HFFc6 (cell line): ENCODE measurements around the gene UPK3B. TPM values are rescaled to one million over a fixed set of nuclear protein-coding genes. Genes with fewer than 3 reads are reported as not detected.
"Not testable (repeated sequence)": the region's sequence is repeated elsewhere in the genome, so short reads cannot be mapped to it uniquely, and the experiment has no call there.

Experiments used
- DNase-seq: peaks from one replicate; pipeline ENCODE4 v3.0.0-alpha.2; 2018
- H3K27ac Mint-ChIP-seq: 2 replicates; pipeline ENCODE4 v1.8.0; 2020; ENCODE audit warnings: mild to moderate bottlenecking, mixed read lengths
- H3K27me3 Mint-ChIP-seq: 2 replicates; pipeline ENCODE4 v1.8.0; 2021; ENCODE audit warnings: mild to moderate bottlenecking, moderate library complexity, mixed read lengths; ENCODE audit not compliant: insufficient read depth
- H3K36me3 Mint-ChIP-seq: 2 replicates; pipeline ENCODE4 v1.8.0; 2021; ENCODE audit warnings: low read depth, mixed read lengths
- H3K4me1 Mint-ChIP-seq: 2 replicates; pipeline ENCODE4 v1.8.0; 2020; ENCODE audit warnings: low read depth, mixed read lengths
- H3K4me3 Mint-ChIP-seq: 2 replicates; pipeline ENCODE4 v1.8.0; 2020; ENCODE audit warnings: mild to moderate bottlenecking, moderate library complexity, mixed read lengths
- H3K9me3 Mint-ChIP-seq: 2 replicates; pipeline ENCODE4 v1.8.0; 2020; ENCODE audit warnings: mild to moderate bottlenecking, mixed read lengths
- total RNA-seq, 6 experiments: library from RNA; stranded (reverse); fragmentation: NEBNext Ultra II Directional; extraction: Animal tissue kit (Norgen Biotek cat#: 25700); gene quantifications; 2 replicates in 1 of 6; 3 replicates in 5 of 6; pipeline ENCODE4 v1.2.3, GENCODE V29; 2021

UPK3B gene
- total RNA-seq, 6 experiments from 2014 or later = 0.41 TPM; not detected in 5

DNA sequence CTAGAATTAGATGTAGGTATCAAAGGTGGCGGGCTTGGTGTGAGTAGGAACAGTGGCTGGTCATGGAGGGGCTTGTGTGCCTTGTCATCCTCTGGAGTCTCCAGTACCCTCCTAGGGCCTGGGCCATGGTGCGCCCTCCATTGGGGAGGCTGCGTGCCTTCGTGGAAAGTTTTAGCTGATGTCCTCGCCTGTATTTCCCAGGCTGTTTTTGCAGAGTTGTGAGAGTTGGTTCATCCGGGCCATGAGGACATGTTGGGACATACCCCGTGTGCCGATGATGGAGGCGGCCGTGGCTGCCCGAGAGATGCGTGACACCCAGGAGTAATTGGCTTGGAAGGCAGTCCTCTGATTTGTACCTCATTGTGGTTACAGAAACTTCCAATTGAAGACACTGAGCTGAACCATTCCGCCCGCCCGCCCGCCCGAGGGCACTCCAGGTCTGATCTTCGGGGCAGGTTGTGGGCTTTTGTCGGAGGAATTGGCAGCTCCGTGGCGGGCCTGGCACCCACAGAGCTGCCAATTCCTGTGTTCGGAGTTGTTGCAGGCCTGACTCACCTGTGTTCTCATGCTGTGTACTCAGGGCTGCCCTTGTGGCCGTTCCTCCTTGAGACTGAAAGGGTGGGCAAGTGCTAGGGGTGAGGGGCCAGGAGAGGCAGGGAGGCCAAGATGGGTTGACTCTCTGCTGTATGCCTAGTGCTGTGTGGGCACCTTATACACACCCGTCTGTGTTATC, 33.4 kb upstream of the UPK3B start:
- not testable (repeated sequence) for H3K9me3 Mint-ChIP-seq, DNase-seq, H3K4me1 Mint-ChIP-seq, H3K4me3 Mint-ChIP-seq, H3K27me3 Mint-ChIP-seq, H3K36me3 Mint-ChIP-seq, H3K27ac Mint-ChIP-seq

DNA sequence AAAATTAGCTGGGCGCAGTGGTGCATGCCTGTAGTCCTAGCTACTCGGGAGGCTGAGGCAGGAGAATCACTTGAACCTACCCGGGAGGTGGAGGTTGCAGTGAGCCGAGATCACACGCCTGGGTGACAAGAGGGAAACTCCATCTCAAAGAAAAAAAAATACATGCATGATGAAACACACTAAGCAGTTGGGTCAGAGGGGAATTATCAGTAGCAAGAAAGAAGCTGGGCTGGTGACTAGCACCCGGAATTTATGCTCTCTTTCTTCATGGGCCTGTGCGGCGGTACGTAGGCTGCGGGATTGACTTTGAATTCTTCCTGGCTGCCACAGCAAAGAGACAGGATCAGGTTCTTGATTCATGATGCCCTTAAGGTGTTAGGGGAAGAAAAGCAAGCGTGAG, 30.7 kb upstream of the UPK3B start:
- not testable (repeated sequence) for H3K27me3 Mint-ChIP-seq, H3K4me3 Mint-ChIP-seq, H3K36me3 Mint-ChIP-seq, DNase-seq, H3K27ac Mint-ChIP-seq, H3K4me1 Mint-ChIP-seq, H3K9me3 Mint-ChIP-seq

- not testable (repeated sequence) for H3K27ac Mint-ChIP-seq, DNase-seq, H3K27me3 Mint-ChIP-seq, H3K4me3 Mint-ChIP-seq, H3K36me3 Mint-ChIP-seq, H3K9me3 Mint-ChIP-seq, H3K4me1 Mint-ChIP-seq
These were observed 29.7 kb upstream of the UPK3B start for GRCh38 chr7:76480403-76481253.

DNA sequence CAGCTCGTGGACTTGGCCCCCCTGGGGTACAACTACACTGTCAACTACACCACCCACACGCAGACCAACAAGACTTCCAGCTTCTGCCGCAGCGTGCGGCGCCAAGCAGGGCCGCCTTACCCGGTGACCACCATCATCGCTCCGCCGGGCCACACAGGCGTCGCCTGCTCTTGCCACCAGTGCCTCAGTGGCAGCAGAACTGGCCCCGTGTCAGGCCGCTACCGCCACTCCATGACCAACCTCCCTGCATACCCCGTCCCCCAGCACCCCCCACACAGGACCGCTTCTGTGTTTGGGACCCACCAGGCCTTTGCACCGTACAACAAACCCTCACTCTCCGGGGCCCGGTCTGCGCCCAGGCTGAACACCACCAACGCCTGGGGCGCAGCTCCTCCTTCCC, 27.7 kb upstream of the UPK3B start:
- not testable (repeated sequence) for H3K9me3 Mint-ChIP-seq, H3K4me3 Mint-ChIP-seq, DNase-seq, H3K27ac Mint-ChIP-seq, H3K27me3 Mint-ChIP-seq, H3K4me1 Mint-ChIP-seq, H3K36me3 Mint-ChIP-seq

DNA sequence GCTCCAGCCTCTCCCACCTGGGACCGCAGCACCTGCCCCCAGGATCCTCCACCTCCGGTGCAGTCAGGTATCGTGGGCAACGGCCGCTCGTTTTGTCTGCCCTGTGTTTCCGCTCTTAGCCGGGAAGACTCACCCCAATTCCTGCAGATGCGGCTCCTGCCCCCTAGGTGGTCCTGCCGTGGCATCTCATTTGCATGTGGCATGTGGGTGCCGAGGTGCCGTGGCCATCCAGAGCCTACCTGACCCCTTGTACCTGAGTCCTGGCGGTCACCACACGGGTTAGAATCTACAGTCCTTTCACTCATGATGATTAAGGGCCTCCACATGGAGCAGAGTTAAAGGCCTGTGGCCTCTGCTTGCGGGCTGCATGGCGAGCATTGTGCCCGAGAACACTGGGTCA, 27.3 kb upstream of the UPK3B start:
- H3K36me3 Mint-ChIP-seq, H3K4me1 Mint-ChIP-seq, H3K9me3 Mint-ChIP-seq, H3K4me3 Mint-ChIP-seq, H3K27ac Mint-ChIP-seq, H3K27me3 Mint-ChIP-seq, DNase-seq: not testable (repeated sequence)

GRCh38 chr7:76484456-76484855, 25.9 kb upstream of the UPK3B start:
- H3K27ac Mint-ChIP-seq, DNase-seq, H3K4me1 Mint-ChIP-seq, H3K36me3 Mint-ChIP-seq, H3K27me3 Mint-ChIP-seq, H3K4me3 Mint-ChIP-seq, H3K9me3 Mint-ChIP-seq: not testable (repeated sequence)

- H3K27me3 Mint-ChIP-seq, H3K27ac Mint-ChIP-seq, H3K4me1 Mint-ChIP-seq: not testable (repeated sequence)
These were observed 24.3 kb upstream of the UPK3B start for GRCh38 chr7:76485822-76486610.

DNA sequence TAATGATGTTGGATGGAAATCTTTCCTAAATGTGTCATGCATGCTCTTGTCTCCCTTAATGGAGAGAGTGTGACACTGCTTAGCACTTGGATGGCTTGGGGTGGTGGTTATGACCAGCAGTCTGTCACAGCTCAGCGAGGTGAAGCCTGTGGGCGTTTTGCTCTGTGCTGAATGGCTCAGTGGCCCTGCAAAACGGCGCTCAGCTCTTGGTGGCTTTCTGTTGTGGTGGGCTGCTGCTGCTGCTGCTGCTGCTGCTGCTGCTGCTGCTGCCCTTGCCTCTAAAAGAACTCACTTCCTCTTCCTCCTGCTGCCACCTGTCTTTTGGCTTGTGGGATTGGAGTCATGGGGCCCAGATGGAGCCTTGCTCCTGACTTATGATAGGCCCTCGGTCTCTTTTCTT, 23.7 kb upstream of the UPK3B start:
- not testable (repeated sequence) for H3K9me3 Mint-ChIP-seq, DNase-seq, H3K36me3 Mint-ChIP-seq, H3K4me3 Mint-ChIP-seq, H3K4me1 Mint-ChIP-seq, H3K27me3 Mint-ChIP-seq, H3K27ac Mint-ChIP-seq

More at GRCh38 chr7:76485822-76486610, 24.3 kb upstream of the UPK3B start:
- not testable (repeated sequence) for H3K4me3 Mint-ChIP-seq, H3K36me3 Mint-ChIP-seq, DNase-seq, H3K9me3 Mint-ChIP-seq

GRCh38 chr7:76487969-76488368, 22.4 kb upstream of the UPK3B start:
- not testable (repeated sequence) for H3K9me3 Mint-ChIP-seq, H3K27me3 Mint-ChIP-seq, H3K27ac Mint-ChIP-seq, H3K36me3 Mint-ChIP-seq, DNase-seq, H3K4me1 Mint-ChIP-seq, H3K4me3 Mint-ChIP-seq

- H3K4me1 Mint-ChIP-seq, H3K9me3 Mint-ChIP-seq, H3K36me3 Mint-ChIP-seq, H3K4me3 Mint-ChIP-seq, H3K27ac Mint-ChIP-seq, H3K27me3 Mint-ChIP-seq, DNase-seq: not testable (repeated sequence)
These were observed 18.2 kb upstream of the UPK3B start for GRCh38 chr7:76492139-76492538.

- not testable (repeated sequence) for DNase-seq, H3K4me3 Mint-ChIP-seq, H3K9me3 Mint-ChIP-seq, H3K27ac Mint-ChIP-seq, H3K4me1 Mint-ChIP-seq, H3K36me3 Mint-ChIP-seq, H3K27me3 Mint-ChIP-seq
These were observed 14.6 kb upstream of the UPK3B start for GRCh38 chr7:76495717-76496116.

- not testable (repeated sequence) for H3K4me1 Mint-ChIP-seq, H3K36me3 Mint-ChIP-seq, H3K4me3 Mint-ChIP-seq, DNase-seq, H3K9me3 Mint-ChIP-seq, H3K27ac Mint-ChIP-seq, H3K27me3 Mint-ChIP-seq
These were observed 12.3 kb upstream of the UPK3B start for GRCh38 chr7:76497918-76498582.

DNA sequence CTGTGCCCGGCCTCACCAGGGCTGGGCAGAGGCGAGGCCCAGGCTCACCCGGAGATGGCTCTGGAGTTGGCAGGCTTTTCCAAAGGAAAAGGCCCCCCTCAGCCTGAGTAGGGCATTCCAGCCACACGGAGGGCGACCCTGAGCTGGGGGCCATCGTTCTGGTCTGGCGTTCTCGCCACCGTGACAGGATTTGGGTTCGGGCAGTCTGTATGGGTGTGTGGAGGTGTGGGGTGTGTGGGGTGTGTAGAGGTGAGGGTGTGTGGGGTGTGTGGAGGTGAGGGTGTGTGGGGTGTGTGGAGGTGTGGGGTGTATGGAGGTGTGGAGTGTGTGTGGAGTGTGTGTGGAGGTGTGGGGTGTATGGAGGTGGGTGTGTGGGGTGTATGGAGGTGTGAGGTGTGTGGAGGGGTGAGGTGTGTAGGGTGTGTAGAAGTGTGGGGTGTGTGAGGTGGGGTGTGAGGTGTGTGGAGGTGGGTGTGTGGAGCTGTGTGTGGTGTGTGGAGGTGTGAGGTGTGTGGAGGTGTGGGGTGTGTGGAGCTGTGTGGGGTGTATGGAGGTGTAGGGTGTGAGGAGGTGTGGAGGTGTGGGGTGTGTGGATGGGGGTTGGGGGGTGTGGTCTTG, 11.7 kb upstream of the UPK3B start:
- H3K36me3 Mint-ChIP-seq, H3K4me3 Mint-ChIP-seq, H3K27ac Mint-ChIP-seq, DNase-seq, H3K27me3 Mint-ChIP-seq, H3K9me3 Mint-ChIP-seq, H3K4me1 Mint-ChIP-seq: not testable (repeated sequence)
